Measurements from ENCODE around the gene BCAS3.

DNA sequence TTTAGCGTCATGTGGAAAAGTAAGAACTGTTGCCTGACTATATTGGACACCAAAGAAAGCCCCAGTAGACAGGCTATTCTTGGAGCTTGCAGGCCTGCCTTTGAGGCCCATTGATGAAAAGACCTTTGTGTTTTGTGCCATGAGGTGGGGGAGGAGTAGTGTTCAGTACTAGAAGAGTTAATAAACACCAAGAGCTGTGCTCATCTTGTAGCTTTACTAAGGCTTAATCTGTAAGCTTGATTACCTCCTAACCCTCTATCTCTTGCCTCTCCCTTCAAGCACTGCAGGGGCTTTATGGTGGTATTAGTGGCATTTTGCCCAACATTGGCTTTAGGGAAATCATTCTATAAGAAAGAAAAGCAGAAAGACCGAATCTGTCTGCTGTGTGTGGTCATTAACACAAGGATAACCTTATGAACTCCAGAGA is 501.7 kb downstream of the BCAS3 start:
- TF ChIP-seq, protein P1, sequence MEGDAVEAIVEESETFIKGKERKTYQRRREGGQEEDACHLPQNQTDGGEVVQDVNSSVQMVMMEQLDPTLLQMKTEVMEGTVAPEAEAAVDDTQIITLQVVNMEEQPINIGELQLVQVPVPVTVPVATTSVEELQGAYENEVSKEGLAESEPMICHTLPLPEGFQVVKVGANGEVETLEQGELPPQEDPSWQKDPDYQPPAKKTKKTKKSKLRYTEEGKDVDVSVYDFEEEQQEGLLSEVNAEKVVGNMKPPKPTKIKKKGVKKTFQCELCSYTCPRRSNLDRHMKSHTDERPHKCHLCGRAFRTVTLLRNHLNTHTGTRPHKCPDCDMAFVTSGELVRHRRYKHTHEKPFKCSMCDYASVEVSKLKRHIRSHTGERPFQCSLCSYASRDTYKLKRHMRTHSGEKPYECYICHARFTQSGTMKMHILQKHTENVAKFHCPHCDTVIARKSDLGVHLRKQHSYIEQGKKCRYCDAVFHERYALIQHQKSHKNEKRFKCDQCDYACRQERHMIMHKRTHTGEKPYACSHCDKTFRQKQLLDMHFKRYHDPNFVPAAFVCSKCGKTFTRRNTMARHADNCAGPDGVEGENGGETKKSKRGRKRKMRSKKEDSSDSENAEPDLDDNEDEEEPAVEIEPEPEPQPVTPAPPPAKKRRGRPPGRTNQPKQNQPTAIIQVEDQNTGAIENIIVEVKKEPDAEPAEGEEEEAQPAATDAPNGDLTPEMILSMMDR (IDR thresholded peaks at IDR 0.05 in 4 of 5, conservative IDR thresholded peaks at IDR 0.05 in 1 of 5), result no peak
- TF ChIP-seq POLR2A (IDR thresholded peaks at IDR 0.05), result no peak
